GM12875 (cell line): Measurements from ENCODE around the gene AQP12B.
"Not testable (repeated sequence)": the region's sequence is repeated elsewhere in the genome, so short reads cannot be mapped to it uniquely, and the experiment has no call there.

Experiments used
- H3K4me3 ChIP-seq: one replicate; pipeline ENCODE4 v1.5.1; 2011; ENCODE audit warnings: low read depth, low read length, control low read depth
- CTCF ChIP-seq: IDR thresholded peaks from 2 replicates; pipeline ENCODE4 v1.5.1; 2011; ENCODE audit warnings: low read depth, mild to moderate bottlenecking, control low read depth, inconsistent platforms, low read length, moderate library complexity, borderline replicate concordance; ENCODE audit not compliant: insufficient read depth

The AQP12B gene

GRCh38 chr2:240691075-240691427, 8.4 kb upstream of the AQP12B start:
- not testable (repeated sequence) for H3K4me3 ChIP-seq

GRCh38 chr2:240690421-240691074, 7.9 kb upstream of the AQP12B start:
- H3K4me3 ChIP-seq = not testable (repeated sequence)

- no peak for TF ChIP-seq CTCF
- no peak overlapping the region for H3K4me3 ChIP-seq
Observed at GRCh38 chr2:240689975-240690374, 7.3 kb upstream of the AQP12B start.

- no peak for TF ChIP-seq CTCF
- H3K4me3 ChIP-seq = no peak overlapping the region
Observed at GRCh38 chr2:240688553-240688919, 5.9 kb upstream of the AQP12B start.

DNA sequence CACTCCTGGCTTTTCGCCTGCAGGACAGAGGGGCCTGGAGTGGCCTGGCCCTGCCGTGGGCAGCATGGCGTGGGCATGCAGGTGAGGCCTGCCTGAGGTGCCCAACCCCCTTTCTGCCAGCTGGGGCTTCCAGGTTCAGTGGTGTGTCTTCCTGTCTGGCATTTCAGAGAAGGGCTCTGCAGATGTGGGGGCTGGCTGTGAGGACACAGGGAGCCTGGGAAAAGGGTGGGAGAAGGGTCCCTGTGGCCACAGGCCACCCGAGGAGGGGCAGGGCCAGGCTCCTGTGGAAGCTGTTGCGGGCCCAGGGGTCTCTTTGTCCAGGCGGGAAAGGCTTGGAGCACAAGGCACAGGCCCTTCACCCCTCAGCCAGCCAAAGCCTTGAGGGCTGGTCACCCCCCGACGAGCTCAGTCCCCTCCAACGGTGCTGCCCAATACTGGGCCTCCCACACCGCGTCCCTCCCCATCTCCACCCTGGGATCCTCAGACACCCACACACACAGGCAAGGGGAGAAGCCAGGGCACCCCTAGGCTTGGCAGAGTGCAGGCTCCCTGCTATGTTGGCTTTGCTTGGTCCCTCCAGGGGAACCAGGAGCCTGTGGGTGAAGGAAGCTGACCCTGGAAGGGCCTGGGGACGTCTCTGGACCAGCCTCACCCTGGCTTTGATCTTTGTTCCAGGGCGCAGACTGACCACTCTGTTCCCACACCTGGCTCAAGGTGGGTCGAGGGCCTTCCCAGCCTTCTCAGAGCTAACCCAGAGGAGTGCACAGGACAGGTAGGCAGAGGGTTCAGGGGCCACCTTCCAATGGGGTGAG, 5.3 kb upstream of the AQP12B start:
- H3K4me3 ChIP-seq = no peak overlapping the region
- no peak for TF ChIP-seq CTCF

GRCh38 chr2:240687045-240687740, 4.5 kb upstream of the AQP12B start:
- no peak overlapping the region for H3K4me3 ChIP-seq
- TF ChIP-seq CTCF = no peak

- TF ChIP-seq CTCF = no peak
- H3K4me3 ChIP-seq = no peak overlapping the region
Observed at GRCh38 chr2:240686460-240686859, 3.8 kb upstream of the AQP12B start.
